PC-9 (cell line): ENCODE results near the gene ARMC12.

Source experiments
- CTCF ChIP-seq: fragments of 200-600 bp; sonication (generic); conservative IDR thresholded peaks from 2 replicates; pipeline ENCODE4 v1.6.1; 2017; ENCODE audit warnings: mixed run types, antibody characterized with exemption, mild to moderate bottlenecking, moderate library complexity
- EZH2 ChIP-seq: fragments of 200-600 bp; sonication (generic); IDR thresholded peaks from 2 replicates; pipeline ENCODE4 v1.8.0; 2017; ENCODE audit warnings: antibody characterized with exemption, low read depth

- no peak for TF ChIP-seq CTCF
- no peak for TF ChIP-seq EZH2
Measured at GRCh38 chr6:35724059-35724458, 12.8 kb upstream of the ARMC12 start.
